Trophoblast cell (in vitro differentiated cells and primary cell): ENCODE results near the gene MYBL2.

ENCODE experiments used
- DNase-seq, 2 donors: peaks; one replicate each; pipeline ENCODE4 v3.0.0-alpha.2; 2016
- H2AFZ ChIP-seq: 2 replicates; pipeline ENCODE4 v1.6.1; 2013; ENCODE audit warnings: low read length, moderate library complexity, mild to moderate bottlenecking; ENCODE audit not compliant: insufficient read depth, poor library complexity
- H2AK5ac ChIP-seq: 2 replicates; pipeline ENCODE4 v1.6.1; 2013; ENCODE audit warnings: mild to moderate bottlenecking, low read length
- H2BK120ac ChIP-seq: 2 replicates; pipeline ENCODE4 v1.6.1; 2013; ENCODE audit warnings: low read length, mild to moderate bottlenecking, moderate library complexity; ENCODE audit not compliant: insufficient read depth, poor library complexity
- H2BK12ac ChIP-seq: 2 replicates; pipeline ENCODE4 v1.6.1; 2013; ENCODE audit warnings: mild to moderate bottlenecking, low read length, moderate library complexity
- H2BK5ac ChIP-seq: 2 replicates; pipeline ENCODE4 v1.6.1; 2013; ENCODE audit warnings: low read length, low read depth, moderate library complexity, mild to moderate bottlenecking; ENCODE audit not compliant: poor library complexity
- H3K14ac ChIP-seq: 2 replicates; pipeline ENCODE4 v1.6.1; 2013; ENCODE audit warnings: mild to moderate bottlenecking, low read length
- H3K18ac ChIP-seq: 2 replicates; pipeline ENCODE4 v1.6.1; 2013; ENCODE audit warnings: mild to moderate bottlenecking, low read length
- H3K23ac ChIP-seq: 2 replicates; pipeline ENCODE4 v1.6.1; 2013; ENCODE audit warnings: low read length
- H3K27ac ChIP-seq: 2 replicates; pipeline ENCODE4 v1.5.1; 2013; ENCODE audit warnings: low read depth, mild to moderate bottlenecking, inconsistent platforms, low read length, moderate library complexity
- H3K27me3 ChIP-seq: 2 replicates; pipeline ENCODE4 v1.6.1; 2013; ENCODE audit warnings: inconsistent platforms, mild to moderate bottlenecking, low read length, moderate library complexity; ENCODE audit not compliant: insufficient read depth
- H3K36me3 ChIP-seq, 2 experiments: 1 replicate in 1 of 2; 2 replicates in 1 of 2; pipeline ENCODE4 v1.6.1; 2013; ENCODE audit warnings: low read length in 2 of 2, mild to moderate bottlenecking in 2 of 2, moderate library complexity in 1 of 2; ENCODE audit not compliant: insufficient read depth in 2 of 2, control insufficient read depth in 1 of 2
- H3K4ac ChIP-seq: 2 replicates; pipeline ENCODE4 v1.6.1; 2013; ENCODE audit warnings: low read depth, mild to moderate bottlenecking, low read length, moderate library complexity
- H3K4me1 ChIP-seq, 2 experiments: 1 replicate in 1 of 2; 2 replicates in 1 of 2; pipeline ENCODE4 v1.6.1; 2013; ENCODE audit warnings: low read length in 2 of 2, mild to moderate bottlenecking in 2 of 2, moderate library complexity in 1 of 2; ENCODE audit not compliant: insufficient read depth in 2 of 2, control insufficient read depth in 1 of 2
- H3K4me2 ChIP-seq: 2 replicates; pipeline ENCODE4 v1.6.1; 2013; ENCODE audit warnings: inconsistent platforms, mild to moderate bottlenecking, low read length, moderate library complexity
- H3K4me3 ChIP-seq: 2 replicates; pipeline ENCODE4 v1.5.1; 2013; ENCODE audit warnings: mild to moderate bottlenecking, low read depth, low read length, inconsistent platforms
- H3K79me1 ChIP-seq: one replicate; pipeline ENCODE4 v1.6.1; 2013; ENCODE audit warnings: low read length
- H3K79me2 ChIP-seq: 2 replicates; pipeline ENCODE4 v1.6.1; 2013; ENCODE audit warnings: low read length, mild to moderate bottlenecking; ENCODE audit not compliant: control insufficient read depth, insufficient read depth, poor library complexity
- H3K9ac ChIP-seq: 2 replicates; pipeline ENCODE4 v1.6.1; 2013; ENCODE audit warnings: mild to moderate bottlenecking, low read length
- H3K9me3 ChIP-seq: 2 replicates; pipeline ENCODE4 v1.6.1; 2013; ENCODE audit warnings: low read depth, mild to moderate bottlenecking, control low read depth, inconsistent platforms, low read length; ENCODE audit not compliant: insufficient read depth
- H4K12ac ChIP-seq: 2 replicates; pipeline ENCODE4 v1.6.1; 2013; ENCODE audit warnings: low read depth, mild to moderate bottlenecking, low read length, moderate library complexity
- H4K8ac ChIP-seq: 2 replicates; pipeline ENCODE4 v1.6.1; 2013; ENCODE audit warnings: low read depth, mild to moderate bottlenecking, low read length, moderate library complexity
- H4K91ac ChIP-seq: one replicate; pipeline ENCODE4 v1.6.1; 2013; ENCODE audit warnings: low read depth, mild to moderate bottlenecking, low read length, moderate library complexity
- WGBS: extraction: QIAGEN DNeasy Blood & Tissue Kit; methylation state at CpG from one replicate; pipeline ENCODE4 v1.1.7; 2013; ENCODE audit warnings: missing lambda C conversion rate; ENCODE audit not compliant: insufficient read length, insufficient coverage; ENCODE audit errors: extremely low coverage; 5-methylcytosine and 5-hydroxymethylcytosine counted together

MYBL2 gene

DNA sequence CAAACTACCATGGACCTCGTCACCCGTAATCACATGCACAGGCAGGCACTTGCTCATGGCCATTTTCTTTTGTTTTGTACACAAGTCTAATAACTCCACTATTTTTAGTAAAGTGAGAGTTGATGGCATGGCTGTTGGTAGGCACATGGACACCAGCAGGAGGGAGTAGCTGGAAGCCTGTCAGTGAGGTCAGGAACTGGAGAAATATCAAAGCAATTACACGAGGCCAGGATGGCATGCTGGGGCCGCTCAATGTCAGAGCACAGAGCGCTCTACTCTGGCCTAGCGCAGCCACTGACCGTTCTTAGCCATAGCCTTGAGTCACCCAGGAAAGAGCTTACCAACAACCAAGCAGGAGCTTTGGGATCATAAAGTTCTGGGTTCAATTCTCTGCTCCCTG, 96.0 kb downstream of the MYBL2 start:
- H2BK12ac ChIP-seq, result no peak overlapping the region
- H3K9me3 ChIP-seq, result no peaks in the 10 kb centered on the region
- no peak overlapping the region for H4K8ac ChIP-seq
- H4K12ac ChIP-seq, result no peak overlapping the region
- no CpG with 5 or more reads among the region's 7 CpGs for whole genome bisulfite sequencing
- H3K27ac ChIP-seq, result no peak overlapping the region
- H3K18ac ChIP-seq, result no peak overlapping the region
- no peaks in the 10 kb centered on the region for H3K4me1 ChIP-seq
- H3K9ac ChIP-seq, result no peak overlapping the region
- no peaks in the 10 kb centered on the region for H3K36me3 ChIP-seq
- H3K4me2 ChIP-seq, result no peak overlapping the region
- H3K79me1 ChIP-seq, result no peaks in the 10 kb centered on the region
- H2AK5ac ChIP-seq, result no peak overlapping the region
- H3K23ac ChIP-seq, result no peak overlapping the region
- H3K4me3 ChIP-seq, result no peak overlapping the region
- H3K4ac ChIP-seq, result no peak overlapping the region
- no peak overlapping the region for H3K14ac ChIP-seq
- no peak overlapping the region for H2BK5ac ChIP-seq
- H2BK120ac ChIP-seq, result no peak overlapping the region
- no peaks in the 10 kb centered on the region for H3K27me3 ChIP-seq
- no peak for DNase-seq
- H4K91ac ChIP-seq, result no peak overlapping the region
- no peak overlapping the region for H2AFZ ChIP-seq
- no peaks in the 10 kb centered on the region for H3K79me2 ChIP-seq

DNA sequence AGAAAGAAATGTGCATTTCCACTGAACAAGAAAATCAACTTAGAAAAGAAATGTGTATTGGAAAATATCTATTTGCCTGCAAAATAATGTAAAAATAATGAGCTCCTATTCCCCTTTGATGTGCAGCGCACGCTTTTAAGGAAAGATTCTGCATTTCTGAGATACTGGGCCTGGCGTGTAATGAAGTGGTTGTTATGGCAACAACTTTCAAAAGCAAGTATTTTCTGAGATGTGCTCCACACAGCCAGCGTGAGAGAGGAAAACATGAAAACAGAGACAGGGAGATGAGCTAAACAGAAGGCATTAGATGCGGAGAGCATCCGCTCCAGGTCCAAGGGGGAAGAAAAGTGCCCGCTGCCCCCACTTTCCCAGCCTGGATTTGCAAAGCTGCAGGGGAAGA, 99.0 kb downstream of the MYBL2 start:
- no peak overlapping the region for H3K18ac ChIP-seq
- no peak overlapping the region for H2BK5ac ChIP-seq
- no peak overlapping the region for H4K8ac ChIP-seq
- H3K4me1 ChIP-seq, result no peaks in the 10 kb centered on the region
- no peak overlapping the region for H2BK120ac ChIP-seq
- no peak overlapping the region for H4K12ac ChIP-seq
- no peak overlapping the region for H4K91ac ChIP-seq
- no peak overlapping the region for H2AK5ac ChIP-seq
- H2BK12ac ChIP-seq, result no peak overlapping the region
- H3K4me3 ChIP-seq, result no peak overlapping the region
- H3K79me1 ChIP-seq, result no peaks in the 10 kb centered on the region
- no peaks in the 10 kb centered on the region for H3K9me3 ChIP-seq
- H3K79me2 ChIP-seq, result no peaks in the 10 kb centered on the region
- no peak overlapping the region for H3K23ac ChIP-seq
- H3K27me3 ChIP-seq, result no peaks in the 10 kb centered on the region
- no peak overlapping the region for H3K27ac ChIP-seq
- no peak overlapping the region for H3K14ac ChIP-seq
- no CpG with 5 or more reads among the region's 7 CpGs for WGBS
- H3K9ac ChIP-seq, result no peak overlapping the region
- no peak for DNase-seq
- no peak overlapping the region for H3K4me2 ChIP-seq
- no peak overlapping the region for H2AFZ ChIP-seq
- H3K36me3 ChIP-seq, result no peaks in the 10 kb centered on the region
- H3K4ac ChIP-seq, result no peak overlapping the region
